Peyer's patch (tissue), 4 donors: ENCODE data around the gene NECAB2. TPM values are rescaled to one million over a fixed set of nuclear protein-coding genes. Genes with fewer than 3 reads are reported as not detected.
A peak's percentile ranks its signal among the peaks of the same experiment; 100 is the strongest.

Source experiments
- DNase-seq, 3 donors: peaks; one replicate each; pipeline ENCODE4 v3.0.0-alpha.2; 2017 to 2019
- H3K27ac ChIP-seq, 4 donors: fragments of 200-600 bp; sonication (generic); one replicate each; pipeline ENCODE4 v1.5.1; 2016 to 2019
- H3K27me3 ChIP-seq, 2 donors: fragments of 200-600 bp; sonication (generic); one replicate each; pipeline ENCODE4 v1.5.1; 2019
- H3K36me3 ChIP-seq, 3 donors: fragments of 200-600 bp; sonication (generic); one replicate each; pipeline ENCODE4 v1.5.1; 2016 to 2019
- H3K4me1 ChIP-seq, 4 donors: fragments of 200-600 bp; sonication (generic); one replicate each; pipeline ENCODE4 v1.5.1; 2016 to 2019
- H3K4me3 ChIP-seq, 4 donors: fragments of 200-600 bp; sonication (generic); 1 replicate in 3 of 4; 2 replicates in 1 of 4; pipeline ENCODE4 v1.5.1; 2016 to 2019; ENCODE audit warnings: mild to moderate bottlenecking in 1 of 4
- H3K9me3 ChIP-seq, 4 donors: fragments of 200-600 bp; sonication (generic); one replicate each; pipeline ENCODE4 v1.5.1; 2016 to 2019; ENCODE audit warnings: mild to moderate bottlenecking in 1 of 4
- POLR2A ChIP-seq, 2 donors: fragments of 450-650 bp; IDR thresholded peaks; one replicate each; pipeline ENCODE4 v1.5.1; 2017; ENCODE audit warnings: antibody characterized with exemption in 2 of 2, mild to moderate bottlenecking in 2 of 2, moderate library complexity in 2 of 2
- total RNA-seq, 4 donors: library from RNA; depleted of rRNA; stranded (reverse); fragments of >200 nt; gene quantifications; one replicate each; pipeline ENCODE4 v1.1.0, GENCODE V29; 2016
- TF ChIP-seq, protein P1 (sequence below), 6 experiments: fragments of 450-650 bp in 4 of 6; fragments of 200-600 bp in 2 of 6; sonication (generic) in 1 of 6; IDR thresholded peaks; one replicate each; pipeline ENCODE4 v1.5.1; 2017 to 2019; ENCODE audit warnings: antibody characterized with exemption in 6 of 6, mild to moderate bottlenecking in 3 of 6, moderate library complexity in 1 of 6

NECAB2 gene
- total RNA-seq, 4 donors from 2014 or later: 1.2 TPM; not detected in 3

DNA sequence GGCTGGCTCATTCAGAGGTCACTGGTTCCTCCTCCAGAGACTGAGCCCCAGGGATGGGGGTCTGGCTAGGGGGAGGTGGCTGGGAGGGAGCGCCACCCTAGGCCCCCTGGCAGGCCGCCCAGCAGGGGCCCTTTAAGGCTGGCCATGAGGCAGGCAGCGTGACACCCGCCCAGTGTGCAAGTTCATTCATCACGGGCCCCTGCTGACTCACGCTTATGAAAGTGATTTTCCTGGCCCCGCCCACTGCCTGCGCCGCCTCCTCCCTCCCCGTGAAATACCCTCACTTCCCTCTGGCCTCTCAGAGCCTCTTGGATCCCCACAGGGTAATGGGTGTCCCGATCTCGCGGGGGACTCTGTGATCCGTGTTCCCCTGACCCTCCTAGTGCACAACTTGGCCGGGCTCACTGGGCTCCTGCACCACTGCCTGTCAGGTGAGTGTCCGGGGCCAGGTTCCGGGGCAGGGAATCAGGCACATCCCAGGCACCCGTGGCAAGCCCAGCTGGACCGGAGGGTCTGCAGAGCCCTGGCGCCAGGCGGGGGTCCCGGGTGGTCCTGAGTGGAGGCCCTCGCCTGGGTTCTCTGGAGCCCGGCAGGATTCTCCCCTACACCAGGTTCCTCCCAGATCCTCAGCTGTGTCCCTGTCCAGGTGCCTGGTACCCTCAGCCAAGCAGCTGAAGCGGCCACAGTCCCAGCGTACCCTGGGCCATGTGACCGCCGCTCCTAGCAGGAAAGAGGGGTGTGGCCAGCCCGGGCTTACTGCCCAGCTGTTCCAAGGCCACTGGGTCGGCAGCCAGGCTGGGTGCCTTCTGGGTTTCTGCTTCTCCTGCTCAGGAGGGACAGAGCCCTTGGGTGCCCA lies 14.9 kb upstream of the NECAB2 start, which contains the start of gene OSGIN1:
Gene OSGIN1 (plus strand): TSS at position 301 of the 856 bp plus-strand sequence. CDS start 4,432 bp downstream, outside the sequence.
- Histone ChIP-seq H3K36me3 (peaks cover 0 to 4% (median 0%) of the 10 kb centered on the region in 3 donors), H3K4me3 (peak within 1 kb of the TSS; percentile 33 to 76 (median 48)), H3K27me3 (no peaks in the 10 kb centered on the region), H3K9me3 (no peaks in the 10 kb centered on the region), H3K4me1 (peaks cover 4 to 41% (median 6%) of the 10 kb centered on the region in 4 donors), H3K27ac (peak within 1 kb of the TSS; percentile 53 to 98 (median 90))
- TF ChIP-seq, protein P1, sequence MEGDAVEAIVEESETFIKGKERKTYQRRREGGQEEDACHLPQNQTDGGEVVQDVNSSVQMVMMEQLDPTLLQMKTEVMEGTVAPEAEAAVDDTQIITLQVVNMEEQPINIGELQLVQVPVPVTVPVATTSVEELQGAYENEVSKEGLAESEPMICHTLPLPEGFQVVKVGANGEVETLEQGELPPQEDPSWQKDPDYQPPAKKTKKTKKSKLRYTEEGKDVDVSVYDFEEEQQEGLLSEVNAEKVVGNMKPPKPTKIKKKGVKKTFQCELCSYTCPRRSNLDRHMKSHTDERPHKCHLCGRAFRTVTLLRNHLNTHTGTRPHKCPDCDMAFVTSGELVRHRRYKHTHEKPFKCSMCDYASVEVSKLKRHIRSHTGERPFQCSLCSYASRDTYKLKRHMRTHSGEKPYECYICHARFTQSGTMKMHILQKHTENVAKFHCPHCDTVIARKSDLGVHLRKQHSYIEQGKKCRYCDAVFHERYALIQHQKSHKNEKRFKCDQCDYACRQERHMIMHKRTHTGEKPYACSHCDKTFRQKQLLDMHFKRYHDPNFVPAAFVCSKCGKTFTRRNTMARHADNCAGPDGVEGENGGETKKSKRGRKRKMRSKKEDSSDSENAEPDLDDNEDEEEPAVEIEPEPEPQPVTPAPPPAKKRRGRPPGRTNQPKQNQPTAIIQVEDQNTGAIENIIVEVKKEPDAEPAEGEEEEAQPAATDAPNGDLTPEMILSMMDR (IDR thresholded peaks at IDR 0.05): no peak
- TF ChIP-seq POLR2A (IDR thresholded peaks at IDR 0.05): peak; percentile 98
- peak; percentile 52 to 96 (median 95) for DNase-seq

DNA sequence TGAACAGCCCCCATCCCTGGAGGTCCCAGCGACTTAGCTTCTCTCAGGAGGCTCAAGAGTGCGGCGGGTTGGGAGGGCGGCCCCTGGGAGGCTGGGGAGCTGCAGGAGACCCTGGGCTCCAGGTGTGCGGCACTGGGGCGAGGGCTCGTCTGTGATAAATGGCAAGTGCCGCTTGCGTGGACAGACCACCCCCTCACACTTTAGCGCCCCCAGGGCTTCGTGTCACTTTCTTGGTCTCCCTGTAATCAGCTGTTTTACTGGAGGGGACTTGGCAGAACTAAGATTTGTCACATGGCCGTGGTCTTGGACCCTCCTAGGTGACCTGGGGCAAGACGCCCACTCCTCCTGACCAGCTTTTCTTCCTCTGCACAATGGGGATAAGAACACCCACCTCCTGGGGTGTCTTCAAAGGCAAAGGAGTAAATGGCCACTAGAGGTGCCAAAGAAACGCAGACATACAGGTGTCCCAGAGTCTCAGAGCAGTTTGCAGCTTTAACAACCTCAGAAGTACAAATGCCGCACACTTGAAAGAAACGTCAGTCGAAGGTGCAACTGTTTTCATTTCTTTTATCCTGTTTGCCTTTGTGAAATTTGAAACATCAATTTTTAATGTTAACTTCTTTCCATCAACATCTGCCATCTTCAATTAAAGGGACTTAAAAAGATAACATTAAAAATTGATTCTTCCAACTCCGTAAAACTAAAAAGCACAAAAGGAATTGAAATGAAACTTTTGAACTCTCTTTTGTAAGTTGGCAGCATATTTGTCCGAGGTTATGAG lies 14.1 kb upstream of the NECAB2 start:
- Histone ChIP-seq H3K27me3 (no peaks in the 10 kb centered on the region), H3K9me3 (no peaks in the 10 kb centered on the region), H3K36me3 (peaks cover 0 to 9% (median 0%) of the 10 kb centered on the region in 3 donors), H3K27ac (peak overlapping the region; percentile 53 to 98 (median 90)), H3K4me3 (peak overlapping the region; percentile 33 to 76 (median 48)), H3K4me1 (peaks cover 4 to 41% (median 6%) of the 10 kb centered on the region in 4 donors)
- TF ChIP-seq, protein P1 (IDR thresholded peaks at IDR 0.05): peak in 4 of 6 experiments; percentile 30 to 81 (median 72)
- TF ChIP-seq POLR2A (IDR thresholded peaks at IDR 0.05): no peak
- DNase-seq: peak in 1 of 3 donors; percentile 58

DNA sequence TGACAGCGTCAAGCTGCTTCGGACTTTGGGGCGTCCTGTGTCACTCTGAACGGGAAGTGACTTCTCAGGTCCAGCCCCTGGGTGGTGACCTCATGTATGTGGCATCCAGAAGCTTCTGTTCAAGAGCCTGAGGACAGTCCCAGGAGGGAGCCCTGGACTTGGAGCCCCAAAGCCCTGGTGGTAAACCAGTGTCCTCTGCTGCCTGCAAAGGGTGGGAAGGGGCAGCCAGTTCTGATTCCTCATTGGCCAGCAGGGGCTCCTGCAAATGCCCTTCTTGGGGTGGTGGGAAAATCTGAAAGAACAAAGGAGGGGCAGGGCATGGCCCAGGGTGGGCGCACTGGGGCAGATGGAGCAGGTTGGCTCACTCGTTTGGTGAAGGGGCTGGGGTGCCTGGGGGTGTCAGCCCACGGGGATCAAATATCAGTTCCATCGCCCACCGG lies 13.4 kb upstream of the NECAB2 start:
- Histone ChIP-seq H3K4me1 (peaks cover 4 to 35% (median 6%) of the 10 kb centered on the region in 4 donors), H3K27ac (peak overlapping the region in 3 of 4 donors; percentile 87 to 98 (median 94)), H3K4me3 (peak overlapping the region in 2 of 4 donors; percentile 61 to 76), H3K9me3 (no peaks in the 10 kb centered on the region), H3K27me3 (no peaks in the 10 kb centered on the region), H3K36me3 (peaks cover 0 to 16% (median 0%) of the 10 kb centered on the region in 3 donors)
- DNase-seq: peak in 2 of 3 donors; percentile 78 to 91
- TF ChIP-seq, protein P1 (IDR thresholded peaks at IDR 0.05): peak in 2 of 6 experiments; percentile 8 to 24
- TF ChIP-seq POLR2A (IDR thresholded peaks at IDR 0.05): peak; percentile 36 to 79

DNA sequence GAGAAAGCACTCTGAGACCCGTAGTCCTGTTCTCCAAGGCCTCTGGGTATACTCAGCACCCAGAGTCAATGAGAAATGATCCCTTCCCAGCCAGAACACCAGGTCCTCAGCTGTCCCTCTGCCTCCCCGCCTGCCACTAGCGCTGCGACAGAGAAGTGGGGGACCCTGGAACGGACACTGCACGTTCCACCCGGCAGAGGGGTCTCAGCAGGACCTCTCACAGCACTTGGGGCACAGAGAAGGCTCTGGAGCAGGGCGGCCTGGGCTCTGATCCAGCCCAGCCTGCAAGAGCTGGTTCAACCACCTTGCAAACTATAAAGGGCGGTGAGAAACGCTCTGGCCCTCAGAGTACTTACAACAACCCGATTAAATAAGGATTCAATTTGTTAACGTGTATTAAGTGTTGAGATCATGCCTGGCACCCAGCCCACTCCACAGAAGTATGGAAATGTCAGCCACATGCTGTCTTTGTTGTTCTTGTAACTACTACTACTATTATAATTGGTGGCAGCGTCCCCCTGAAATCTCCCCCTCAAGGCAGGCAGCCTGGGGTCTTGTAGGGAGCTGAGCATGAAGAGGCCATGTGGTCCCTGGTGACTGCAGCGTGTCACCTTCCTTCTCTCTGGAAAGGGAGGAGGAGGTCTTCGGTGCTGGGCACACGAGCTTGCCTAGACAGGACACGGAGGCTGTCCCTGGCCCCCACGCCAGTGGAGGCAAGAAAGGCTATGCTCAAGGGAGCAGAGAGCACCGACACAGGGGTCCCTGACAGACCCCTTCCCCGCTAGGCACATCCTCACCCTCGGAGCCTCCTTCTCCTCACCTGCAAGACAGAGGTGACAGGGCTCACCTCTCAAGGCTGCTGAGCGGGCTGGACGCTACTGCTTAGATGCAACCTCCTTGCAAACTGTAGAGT lies 12.6 kb upstream of the NECAB2 start:
- Histone ChIP-seq H3K36me3 (peaks cover 0 to 24% (median 0%) of the 10 kb centered on the region in 3 donors), H3K9me3 (no peaks in the 10 kb centered on the region), H3K27me3 (no peaks in the 10 kb centered on the region), H3K4me1 (peaks cover 4 to 34% (median 6%) of the 10 kb centered on the region in 4 donors), H3K27ac (peak overlapping the region in 1 of 4 donors; percentile 94), H3K4me3 (peak overlapping the region in 2 of 4 donors; percentile 61 to 76)
- TF ChIP-seq, protein P1 (IDR thresholded peaks at IDR 0.05): no peak
- TF ChIP-seq POLR2A (IDR thresholded peaks at IDR 0.05): no peak
- no peak for DNase-seq
